Stimulated activated naive CD4-positive, alpha-beta T cell treated with Interleukin-2 at 50 U/mL for 16 hours (primary cell): ENCODE results near the gene MEIS1.

Experiments used
- DNase-seq: peaks from one replicate; lab custom pipeline; 2025; lab: John Stamatoyannopoulos, UW

The MEIS1 gene

GRCh38 chr2:66507673-66508201 lies 72.8 kb downstream of the MEIS1 start:
- DNase-seq = no peak

DNA sequence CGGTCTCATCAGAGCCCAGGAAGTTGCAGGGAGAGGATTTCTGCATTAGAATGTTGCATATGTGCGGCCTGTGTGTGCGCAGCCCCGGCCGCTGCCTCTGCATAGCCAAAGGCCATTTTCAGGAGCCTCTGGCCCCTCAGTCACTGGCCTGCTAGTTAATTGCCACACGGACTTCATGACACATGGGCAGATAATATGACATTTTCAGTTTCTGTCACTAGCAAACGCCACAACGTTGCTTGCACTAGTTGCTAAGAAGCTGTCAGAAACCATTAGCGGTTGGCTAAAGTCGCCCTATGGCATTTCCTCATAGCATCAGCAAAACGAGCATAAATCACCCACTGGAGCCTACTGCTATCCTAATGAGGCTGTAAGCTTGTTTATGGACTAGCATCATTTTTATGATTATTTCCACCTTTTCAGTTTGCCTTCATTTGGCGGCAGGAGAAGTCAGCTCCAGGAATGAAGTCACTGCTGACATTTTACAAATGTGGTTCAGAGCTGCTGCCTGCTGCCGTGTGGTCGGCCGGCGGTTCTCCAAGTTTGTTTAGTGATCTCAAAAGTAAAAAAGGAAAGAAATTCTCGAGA lies 73.7 kb downstream of the MEIS1 start:
- no peak for DNase-seq

- no peak for DNase-seq
Measured at GRCh38 chr2:66509326-66509811, 74.4 kb downstream of the MEIS1 start.

DNA sequence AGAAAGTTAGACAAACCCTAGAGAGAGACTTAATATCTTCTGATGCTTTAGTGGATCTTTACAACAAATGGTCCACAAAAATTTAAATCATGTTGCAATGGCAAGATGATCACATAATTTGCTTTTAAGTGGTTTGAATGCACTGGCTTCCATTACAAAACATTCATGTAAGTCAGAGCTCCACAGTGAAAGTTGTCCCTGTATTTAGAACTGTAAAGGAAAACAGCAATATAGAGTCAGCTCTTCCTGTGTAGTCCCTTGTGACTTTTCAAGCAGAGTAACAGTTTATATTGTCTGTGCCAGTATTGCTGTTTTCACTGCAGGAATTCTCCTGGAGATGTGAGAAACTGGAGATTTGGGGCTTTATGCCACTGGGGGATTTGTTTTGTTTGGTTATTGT lies 77.7 kb downstream of the MEIS1 start:
- no peak for DNase-seq

DNA sequence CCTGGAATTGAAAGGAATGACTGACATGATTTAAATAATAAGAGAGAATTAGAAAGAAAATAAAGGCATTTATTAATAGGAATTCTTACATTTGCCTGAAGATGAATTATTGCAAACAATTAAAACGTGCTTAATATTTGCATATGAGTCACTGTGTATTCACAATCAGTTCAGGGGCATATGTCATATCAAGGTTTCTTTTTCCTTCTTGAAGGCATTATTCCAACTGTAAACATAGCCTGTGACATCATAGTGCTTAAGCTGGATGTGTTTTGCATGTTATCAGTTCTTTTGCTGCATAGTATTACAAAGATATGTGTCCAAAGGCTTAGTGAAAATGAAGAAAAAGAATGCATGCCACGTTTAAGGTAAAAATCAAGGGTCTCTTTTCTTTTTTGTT lies 80.8 kb downstream of the MEIS1 start:
- no peak for DNase-seq

- DNase-seq = no peak
Measured at GRCh38 chr2:66516499-66516898, 81.6 kb downstream of the MEIS1 start.

GRCh38 chr2:66517772-66518171 lies 82.8 kb downstream of the MEIS1 start:
- DNase-seq = no peak

GRCh38 chr2:66519264-66519843 lies 84.4 kb downstream of the MEIS1 start:
- no peak for DNase-seq

GRCh38 chr2:66521291-66521922 lies 86.5 kb downstream of the MEIS1 start:
- DNase-seq = no peak

GRCh38 chr2:66522611-66523376 lies 87.9 kb downstream of the MEIS1 start:
- no peak for DNase-seq

- no peak for DNase-seq
Measured at GRCh38 chr2:66523377-66523969, 88.5 kb downstream of the MEIS1 start.

DNA sequence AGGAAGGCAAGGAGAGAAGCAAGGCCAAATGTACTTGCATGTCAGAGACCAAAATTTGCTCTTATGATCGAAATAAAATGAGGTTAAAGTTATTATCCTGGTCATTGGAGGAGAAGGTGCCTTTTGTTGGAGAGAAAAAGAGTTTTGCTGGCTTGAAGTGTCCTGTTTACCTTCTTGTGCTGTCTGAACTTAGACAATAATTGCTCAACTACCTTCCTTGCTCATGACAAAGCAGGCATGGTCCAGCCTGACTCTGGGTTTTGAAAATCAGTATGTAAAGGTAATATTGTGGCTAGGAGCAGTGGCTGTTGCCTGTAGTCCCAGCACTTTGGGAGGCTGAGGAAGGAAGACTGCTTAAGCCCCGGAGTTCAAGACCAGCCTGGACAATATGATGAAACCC lies 89.1 kb downstream of the MEIS1 start:
- DNase-seq = no peak

GRCh38 chr2:66525606-66526005 lies 90.7 kb downstream of the MEIS1 start:
- DNase-seq = no peak

DNA sequence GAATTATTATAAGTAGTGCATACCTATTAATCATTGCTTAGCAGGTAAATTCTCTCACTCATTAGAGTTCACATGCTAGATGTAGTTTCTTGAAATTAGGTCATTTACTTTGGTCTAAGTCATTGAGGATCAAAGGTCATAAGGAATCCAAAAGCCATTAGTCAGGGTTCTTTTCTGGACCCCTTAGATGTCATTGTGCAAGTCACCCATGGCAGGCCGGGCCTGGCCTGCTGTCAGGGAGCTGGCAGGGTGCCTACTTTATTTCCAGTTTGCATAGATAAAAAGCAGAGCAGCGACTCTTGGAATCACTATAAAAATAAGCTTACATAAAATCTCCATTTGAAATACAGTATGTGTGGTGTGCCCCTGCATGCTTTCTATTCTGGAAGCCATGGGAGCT lies 91.3 kb downstream of the MEIS1 start:
- DNase-seq = no peak

DNA sequence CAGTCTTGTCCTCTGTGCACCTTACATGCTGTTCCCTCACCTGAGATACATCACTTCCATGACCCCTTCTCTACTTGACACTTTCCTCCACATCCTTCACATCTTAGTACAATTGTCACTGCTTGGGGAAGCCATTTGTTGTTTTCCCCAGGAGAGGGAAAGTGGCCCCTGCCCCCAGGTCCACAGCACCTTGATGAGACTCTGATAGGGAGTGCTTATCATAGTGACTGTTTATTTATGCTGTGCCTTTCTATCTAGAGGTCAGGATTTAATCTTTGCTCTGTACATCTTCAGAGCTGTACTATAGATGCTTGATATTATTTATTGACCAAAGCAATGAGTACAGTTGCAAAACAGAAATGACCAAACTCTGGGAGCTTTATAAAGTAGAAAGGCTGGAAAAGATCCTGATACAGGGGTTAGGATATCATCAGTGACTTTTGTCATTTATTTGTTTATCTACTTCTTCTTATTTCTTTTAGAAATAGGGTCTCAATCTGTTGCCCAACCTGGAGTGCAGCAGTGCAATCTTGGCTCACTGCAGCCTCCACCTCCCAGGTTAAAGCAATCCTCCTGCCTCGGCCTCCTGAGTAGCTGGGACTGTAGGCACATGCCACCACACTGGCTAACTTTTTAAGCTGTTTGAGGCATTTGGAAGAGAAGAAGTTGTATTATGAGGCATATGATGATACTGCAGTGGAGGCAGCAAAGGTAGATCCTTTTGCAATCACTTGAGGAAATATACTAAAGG lies 94.2 kb downstream of the MEIS1 start:
- no peak for DNase-seq

DNA sequence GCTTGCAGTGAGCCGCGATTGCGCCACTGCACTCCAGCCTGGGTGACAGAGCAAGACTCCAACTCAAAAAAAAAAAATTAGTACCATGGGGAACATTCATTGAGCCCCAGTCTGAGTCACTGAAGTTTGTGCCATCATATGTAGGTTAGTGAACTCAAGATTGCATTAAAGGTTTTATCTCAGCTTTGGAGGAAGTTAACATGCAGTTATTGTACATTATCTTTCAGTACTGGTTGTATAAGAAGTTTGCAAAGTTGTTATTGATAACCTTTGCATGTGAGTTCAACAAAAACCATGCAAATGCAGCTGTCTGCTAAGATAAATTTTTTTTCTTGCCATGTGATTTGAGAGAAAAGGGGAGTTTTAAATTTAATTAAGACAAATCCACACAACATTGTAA lies 95.7 kb downstream of the MEIS1 start:
- DNase-seq = no peak

- no peak for DNase-seq
Measured at GRCh38 chr2:66531155-66531554, 96.2 kb downstream of the MEIS1 start.

DNA sequence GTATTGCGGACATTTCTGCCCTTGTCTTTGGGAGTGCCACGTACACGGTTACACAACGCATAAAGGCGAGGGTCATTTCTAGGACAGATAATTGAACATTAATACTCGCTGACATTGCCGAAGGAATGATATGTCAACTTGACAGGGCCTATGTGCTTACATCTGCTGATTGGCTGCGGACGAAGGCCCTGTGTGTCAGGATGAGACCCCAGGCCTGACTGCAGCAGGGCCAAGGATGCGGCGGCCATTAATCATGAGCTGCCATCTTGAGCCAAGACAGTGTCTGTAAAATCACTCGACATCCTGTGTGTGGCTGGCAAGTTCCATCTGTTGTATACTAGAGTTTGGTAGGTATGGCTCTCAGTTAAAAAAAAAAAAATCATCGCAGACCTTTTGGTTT lies 96.6 kb downstream of the MEIS1 start:
- DNase-seq = no peak

DNA sequence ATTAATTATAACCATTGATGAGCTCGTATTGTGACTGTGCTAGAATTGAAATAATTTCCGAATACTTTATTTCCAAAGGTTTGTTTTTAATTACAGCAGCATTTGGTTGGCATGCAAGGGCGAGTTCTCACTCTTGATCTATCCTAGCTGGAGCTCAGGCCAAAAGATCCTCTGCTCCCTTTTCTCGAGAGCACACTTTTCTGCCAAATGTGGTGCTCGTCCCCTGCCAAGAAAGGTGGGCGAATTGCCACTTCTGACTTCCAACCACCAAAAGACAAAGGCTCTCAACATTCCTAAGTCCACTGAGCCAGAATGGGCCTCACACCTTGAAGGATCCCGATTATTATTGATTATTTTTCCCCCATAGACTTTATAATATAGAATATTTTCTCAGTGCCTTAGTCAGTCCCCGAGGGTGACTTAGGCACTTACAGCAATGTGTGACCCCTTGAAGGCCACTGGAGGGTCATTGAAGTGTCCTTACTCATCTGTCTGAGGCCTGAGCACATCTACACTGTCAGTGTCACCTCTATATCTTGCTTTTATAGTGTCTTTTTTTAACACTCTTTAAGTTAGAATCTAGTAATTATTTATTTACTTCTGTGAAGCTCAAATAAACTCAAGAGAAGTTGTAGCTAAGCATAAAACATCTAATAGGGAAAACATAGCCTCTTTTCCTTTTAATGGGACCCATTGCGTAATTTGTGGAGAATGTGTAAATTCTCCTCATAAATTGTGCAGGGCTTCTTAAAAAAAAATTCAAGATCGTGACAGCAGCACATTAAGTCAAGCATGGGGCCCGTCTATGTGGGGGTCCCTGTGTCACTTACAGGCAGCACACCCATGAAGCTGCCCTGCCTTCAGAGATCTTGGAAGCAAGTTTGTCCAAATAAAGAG lies 98.3 kb downstream of the MEIS1 start:
- no peak for DNase-seq

- DNase-seq = no peak
Measured at GRCh38 chr2:66534461-66534860, 99.5 kb downstream of the MEIS1 start.
